A204.1 (cell line): Measurements from ENCODE around the gene CDC42EP4.
"Not testable (repeated sequence)": the region's sequence is repeated elsewhere in the genome, so short reads cannot be mapped to it uniquely, and the experiment has no call there.

Source experiments
- FAIRE-seq: peaks from 2 replicates; lab custom pipeline; 2012; peaks lifted over from hg19 to GRCh38; lab: Jason Lieb, UNC

Gene CDC42EP4

DNA sequence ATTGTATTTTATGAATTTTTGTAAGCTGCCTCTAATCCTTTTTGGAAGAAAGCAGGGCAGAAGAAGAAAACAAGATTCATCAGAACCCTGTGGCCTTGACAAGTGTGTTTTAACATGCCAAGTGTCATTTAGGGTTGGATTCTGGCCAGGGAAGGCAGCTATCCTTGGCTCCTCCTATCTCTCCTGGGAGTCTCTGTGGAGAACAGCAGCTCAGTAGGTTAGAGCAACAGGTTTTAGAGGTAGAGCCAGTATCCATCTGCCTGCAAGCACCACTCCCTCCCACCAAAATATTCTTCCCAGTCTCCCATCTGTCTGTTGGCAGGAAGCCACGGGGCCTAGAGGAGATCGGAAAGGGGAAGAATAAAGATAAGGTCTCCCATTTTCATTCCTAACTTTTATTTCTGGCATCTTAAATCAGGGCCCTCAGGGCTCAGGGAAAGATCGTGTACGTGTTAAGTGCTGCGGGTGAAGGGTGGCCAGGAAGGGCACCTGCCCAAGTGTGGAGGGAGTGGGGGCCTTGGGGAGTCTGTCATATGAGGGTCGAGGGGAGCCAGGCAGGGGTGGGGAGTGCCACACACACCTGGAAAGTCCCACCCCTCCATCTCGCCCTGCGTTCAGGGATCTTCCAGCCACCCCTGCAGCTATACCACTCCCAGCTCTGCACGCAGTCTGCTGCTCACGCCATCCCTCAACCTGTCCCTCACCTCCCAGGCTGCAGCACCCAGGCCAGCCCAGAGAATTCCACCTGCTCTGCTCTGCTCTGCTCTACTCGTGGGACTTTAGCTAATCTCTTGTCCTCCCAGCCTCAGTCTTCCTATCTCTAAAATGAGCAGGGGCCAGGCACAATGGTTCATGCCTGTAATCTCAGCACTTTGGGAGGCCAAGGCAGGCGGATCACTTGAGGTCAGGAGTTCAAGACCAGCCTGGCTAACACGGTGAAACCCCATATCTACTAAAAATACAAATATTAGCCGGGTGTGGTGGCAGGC, 33.0 kb downstream of the CDC42EP4 start:
- no peak for FAIRE-seq

GRCh38 chr17:73278049-73278464, 33.7 kb downstream of the CDC42EP4 start:
- no peak for FAIRE-seq

DNA sequence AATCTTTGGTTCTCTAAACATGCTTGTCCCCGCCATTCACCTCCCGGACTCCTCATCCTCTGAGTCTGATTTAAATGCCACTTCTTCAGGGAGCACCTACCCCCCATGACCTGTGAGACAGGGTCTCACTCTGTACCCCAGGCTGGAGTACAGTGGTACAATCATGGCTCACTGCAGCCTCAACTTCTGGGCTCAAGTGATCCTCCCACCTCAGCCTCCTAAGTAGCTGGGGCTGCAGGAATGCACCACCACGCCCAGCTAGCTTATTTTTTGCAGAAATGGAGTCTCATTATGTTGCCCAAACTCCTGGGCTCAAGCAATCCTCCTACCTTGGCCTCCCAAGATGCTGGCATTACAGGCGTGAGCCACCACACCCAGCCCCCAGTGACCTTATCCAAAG, 37.3 kb downstream of the CDC42EP4 start:
- no peak for FAIRE-seq

DNA sequence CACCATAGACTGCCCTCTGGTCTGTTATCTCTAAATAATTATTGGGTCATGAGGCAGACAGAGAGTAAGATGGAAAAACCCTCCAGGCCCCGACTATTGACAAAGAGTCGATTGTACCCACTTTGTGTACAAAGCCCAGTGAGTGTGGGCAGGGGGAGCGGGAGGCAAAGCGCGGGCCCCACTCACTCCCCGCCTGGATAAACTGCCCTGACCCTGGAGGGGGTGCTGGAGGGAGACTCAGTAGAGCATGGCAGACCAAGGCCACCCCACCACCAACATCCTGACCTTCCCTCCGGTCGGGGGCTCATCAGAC, 38.9 kb downstream of the CDC42EP4 start:
- FAIRE-seq, result no peak

- FAIRE-seq, result no peak
Measured at GRCh38 chr17:73271072-73271471, 40.7 kb downstream of the CDC42EP4 start.

- FAIRE-seq, result no peak
Measured at GRCh38 chr17:73269791-73270190, 42.0 kb downstream of the CDC42EP4 start.

DNA sequence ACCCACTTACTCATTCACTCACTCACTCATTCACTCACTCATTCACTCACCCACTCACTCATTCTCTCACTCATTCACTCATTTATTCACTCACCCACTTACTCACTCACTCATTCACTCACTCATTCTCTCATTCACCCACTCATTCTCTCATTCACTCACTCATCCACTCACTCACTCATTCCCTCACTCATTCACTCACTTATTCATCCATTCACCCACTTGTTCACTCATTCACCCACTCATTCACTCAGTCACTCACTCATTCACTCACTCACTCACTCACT, 42.5 kb downstream of the CDC42EP4 start:
- FAIRE-seq, result no peak

DNA sequence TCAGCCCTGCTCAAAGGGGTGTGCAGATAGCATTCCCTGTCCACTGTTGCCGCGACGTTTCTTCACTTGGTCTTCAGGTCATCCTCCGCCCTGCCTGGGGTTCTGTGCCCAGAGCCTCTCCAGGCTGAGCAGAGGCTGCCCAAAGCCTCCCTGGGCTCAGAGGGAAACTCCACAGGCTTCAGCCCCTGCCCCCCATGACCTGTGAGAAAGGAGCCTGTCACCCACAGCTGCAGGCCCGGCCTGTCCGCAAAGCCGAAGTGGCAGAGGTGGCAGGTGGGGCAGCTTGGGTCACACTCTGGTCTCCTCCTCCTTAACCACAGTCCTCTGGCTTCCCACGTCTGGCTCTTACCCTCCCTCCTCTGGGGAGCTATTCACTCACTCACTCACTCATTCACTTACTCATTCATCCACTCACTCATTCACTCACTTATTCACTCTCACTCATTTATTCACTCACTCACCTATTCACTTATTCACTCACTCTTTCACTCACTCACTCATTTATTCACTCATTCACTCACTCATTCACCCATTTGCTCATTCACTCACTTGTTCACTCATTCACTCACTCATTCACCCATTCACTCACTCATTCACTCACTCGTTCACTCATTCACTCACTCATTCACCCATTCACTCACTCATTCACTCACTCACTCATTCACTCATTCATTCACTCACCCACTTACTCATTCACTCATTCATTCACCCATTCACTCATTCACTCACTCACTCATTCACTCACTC, 43.0 kb downstream of the CDC42EP4 start:
- FAIRE-seq, result no peak

DNA sequence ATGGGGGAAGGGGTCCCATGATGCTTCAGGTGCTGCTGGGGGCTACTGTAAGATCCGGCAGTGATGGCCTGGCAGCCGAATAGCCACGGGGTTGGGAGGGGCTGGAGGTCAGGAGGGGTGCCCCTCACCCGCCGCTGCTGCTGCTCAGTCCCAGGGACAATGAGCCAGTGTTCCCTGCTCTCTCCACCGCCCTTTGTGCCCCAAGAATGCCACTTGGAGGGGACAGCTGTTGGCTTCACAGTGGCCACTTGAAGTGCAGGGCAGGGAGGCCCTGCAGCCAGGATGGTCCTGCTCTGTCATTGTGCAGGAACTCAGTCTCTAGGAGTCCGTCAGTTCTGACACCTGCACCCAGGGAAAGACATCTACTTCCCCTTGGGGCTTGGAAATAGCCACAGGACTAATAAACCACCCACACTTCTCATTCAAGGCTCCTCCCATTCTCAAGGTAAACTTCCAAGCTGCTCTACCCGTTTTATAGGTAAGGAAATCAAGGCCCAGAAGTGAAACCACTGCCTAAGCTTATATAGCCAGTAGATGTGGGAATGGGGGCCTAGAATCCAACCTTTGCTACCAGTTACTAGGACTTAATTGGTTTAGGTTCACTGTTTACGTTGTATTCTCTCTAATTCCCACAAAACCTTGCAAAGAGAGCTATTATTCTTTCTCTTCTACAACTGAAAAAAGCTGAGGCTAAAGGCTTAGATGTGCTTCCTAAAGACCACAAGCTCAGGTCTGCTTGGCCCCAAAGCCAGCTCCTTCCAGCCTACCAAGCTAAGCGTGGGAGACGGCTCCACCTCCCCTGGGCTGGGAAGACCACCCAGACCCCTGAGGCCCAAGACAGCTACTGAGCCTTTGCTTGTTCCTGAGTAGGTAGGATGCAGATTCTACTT, 43.9 kb downstream of the CDC42EP4 start:
- no peak for FAIRE-seq

- no peak for FAIRE-seq
Measured at GRCh38 chr17:73266796-73267195, 45.0 kb downstream of the CDC42EP4 start.

DNA sequence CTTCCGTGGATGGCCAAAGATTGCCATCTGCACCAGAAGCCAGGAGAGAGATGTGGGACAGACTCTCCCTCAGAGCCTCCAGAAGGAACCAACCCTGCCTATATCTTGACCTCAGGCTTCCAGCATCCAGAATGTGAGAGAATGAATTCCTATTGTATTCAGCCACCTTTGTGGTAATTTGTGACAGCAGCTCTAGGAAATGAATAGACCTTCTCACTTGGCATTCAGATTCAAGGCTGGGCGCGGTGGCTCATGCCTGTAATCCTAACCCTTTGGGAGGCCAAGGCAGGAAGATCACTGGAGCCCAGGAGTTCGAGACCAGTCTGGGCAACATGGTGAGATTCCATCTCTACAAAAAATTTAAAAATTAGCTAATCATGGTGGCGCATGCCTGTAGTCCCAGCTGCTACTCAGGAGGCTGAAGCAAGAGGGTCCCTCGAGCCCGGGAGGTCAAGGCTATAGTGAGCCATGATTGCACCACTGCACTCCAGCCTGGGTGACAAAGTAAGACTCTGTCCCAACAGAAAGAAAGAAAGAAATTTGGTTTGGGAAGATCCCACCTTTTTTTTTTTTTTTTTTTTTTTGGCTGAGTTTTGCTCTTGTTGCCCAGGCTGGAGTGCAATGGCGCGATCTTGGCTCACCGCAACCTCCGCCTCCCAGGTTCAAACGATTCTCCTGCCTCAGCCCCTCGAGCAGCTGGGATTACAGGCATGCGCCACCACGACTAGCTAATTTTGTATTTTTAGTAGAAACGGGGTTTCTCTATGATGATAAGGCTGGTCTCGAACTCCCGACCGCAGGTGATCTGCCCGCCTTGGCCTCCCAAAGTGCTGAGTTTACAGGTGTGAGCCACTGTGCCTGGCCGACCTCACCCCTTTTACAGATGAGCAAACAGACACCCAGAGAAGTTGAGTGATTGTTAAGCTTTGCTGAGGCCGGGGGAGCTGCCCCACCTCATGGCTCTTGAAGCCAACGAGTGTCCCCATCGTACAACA, 45.9 kb downstream of the CDC42EP4 start:
- no peak for FAIRE-seq

DNA sequence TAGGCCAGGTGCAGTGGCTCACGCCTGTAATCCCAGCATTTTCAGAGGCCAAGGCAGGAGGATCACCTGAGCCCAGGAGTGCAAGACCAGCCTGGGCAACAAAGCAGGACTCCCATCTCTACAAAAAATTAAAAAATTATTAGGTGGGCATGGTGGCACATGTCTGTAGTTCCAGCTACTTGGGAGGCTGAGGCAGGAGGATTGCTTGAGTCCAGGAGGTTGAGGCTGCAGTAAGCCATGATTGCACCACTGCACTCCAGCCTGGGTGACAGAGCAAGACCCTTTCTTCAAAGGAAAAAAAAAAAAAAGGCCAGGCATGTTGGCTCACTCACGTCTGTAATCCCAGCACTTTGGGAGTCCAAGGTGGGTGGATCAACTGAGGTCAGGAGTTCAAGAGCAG, 47.4 kb downstream of the CDC42EP4 start:
- not testable (repeated sequence) for FAIRE-seq

GRCh38 chr17:73262676-73263642, 48.8 kb downstream of the CDC42EP4 start:
- FAIRE-seq, result no peak

- no peak for FAIRE-seq
Measured at GRCh38 chr17:73261952-73262675, 49.7 kb downstream of the CDC42EP4 start.

DNA sequence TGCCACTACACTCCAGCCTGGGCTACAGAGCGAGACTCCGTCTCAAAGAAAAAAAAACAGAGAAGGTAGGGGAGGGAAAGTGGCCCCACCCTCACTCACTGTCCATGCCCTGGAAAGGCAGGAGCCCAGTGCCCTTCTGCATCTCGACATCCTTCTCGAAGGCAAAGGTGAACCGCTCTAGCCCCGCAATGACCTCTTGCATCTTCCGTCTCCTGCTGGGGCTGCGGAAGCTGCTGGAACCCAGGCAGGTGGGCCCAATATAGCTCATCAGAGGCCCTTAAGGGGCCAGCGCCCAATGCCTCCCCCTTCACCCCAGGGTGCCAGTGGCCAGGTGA, 50.2 kb downstream of the CDC42EP4 start, which contains the start of gene CPSF4L:
CPSF4L (minus strand) TSS at position 264 of the 335 bp plus-strand sequence; CDS start at position 202, 62 bp downstream.
- no peak for FAIRE-seq

GRCh38 chr17:73257516-73257915, 54.3 kb downstream of the CDC42EP4 start:
- no peak for FAIRE-seq

- FAIRE-seq, result no peak
Measured at GRCh38 chr17:73256220-73256619, 55.6 kb downstream of the CDC42EP4 start.

DNA sequence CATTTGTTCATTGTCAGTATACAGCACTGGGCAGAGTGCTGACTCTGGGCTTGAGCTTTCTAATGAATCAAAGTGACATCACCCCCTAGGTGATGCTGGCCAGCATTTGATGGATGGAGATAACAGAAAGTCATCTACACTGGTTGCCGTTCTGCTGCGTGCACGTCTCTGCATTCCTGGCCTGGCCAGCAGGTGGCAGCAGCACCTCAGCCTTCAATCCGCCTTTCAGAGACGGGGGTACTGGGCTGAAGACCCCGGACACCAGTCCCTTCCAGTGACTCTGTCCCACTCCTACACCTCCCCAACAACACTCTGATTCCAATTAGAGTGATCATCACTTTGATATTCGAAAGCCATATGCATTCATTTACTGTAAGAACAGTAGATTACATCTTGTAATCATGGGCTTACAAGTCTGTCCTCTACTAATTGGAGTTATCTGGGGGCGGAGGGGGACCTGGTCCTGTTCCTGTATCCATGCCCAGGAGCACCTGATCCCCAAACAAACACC, 56.1 kb downstream of the CDC42EP4 start:
- no peak for FAIRE-seq

DNA sequence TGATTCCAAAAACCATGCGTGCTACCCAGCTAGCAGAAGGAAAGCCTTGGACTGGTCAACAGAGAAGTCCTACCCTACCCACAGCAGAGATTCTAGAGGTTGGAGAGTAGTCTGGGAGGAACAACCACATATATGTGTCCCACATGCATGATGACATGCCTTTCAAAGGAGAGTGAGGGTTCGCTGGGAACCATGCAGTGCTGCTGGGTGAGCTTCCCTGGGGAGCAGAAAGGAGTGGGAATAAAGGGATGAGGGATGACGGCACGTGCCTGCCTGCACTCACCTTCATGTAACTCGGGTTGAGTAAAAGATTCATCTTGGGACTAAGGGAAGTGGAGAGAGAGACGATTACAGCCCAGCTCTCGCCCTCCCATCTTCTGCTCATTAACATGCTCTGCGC, 59.9 kb downstream of the CDC42EP4 start:
- no peak for FAIRE-seq
